ENCODE measurements around the gene UTP15. TPM values are rescaled to one million over a fixed set of nuclear protein-coding genes. Genes with fewer than 3 reads are reported as not detected.

UTP15 gene
- total RNA-seq, 1 experiment from 2014 or later, result 56.7 TPM

Other genes starting within 250 kb of the UTP15 start
- 5.3 and 13.1 TPM in 2 replicates for gene FOXD1, start 117.0 kb upstream of the UTP15 start, total RNA-seq (2014; rRNA removed; shearing (Covaris generic))
- 521 and 523 TPM in 2 replicates for gene BTF3, start 67.3 kb upstream of the UTP15 start, total RNA-seq (2014; rRNA removed; shearing (Covaris generic))
- gene ANKRA2, start 104 bp upstream of the UTP15 start, total RNA-seq (2014; rRNA removed; shearing (Covaris generic)), result 29.2 and 35.3 TPM in 2 replicates
- gene ARHGEF28, start 60.5 kb downstream of the UTP15 start, total RNA-seq (2014; rRNA removed; shearing (Covaris generic)), result 0.27 and 0.63 TPM in 2 replicates

All from SK-MEL-5 (cell line).